ENCODE results near the gene DTHD1.

The DTHD1 gene

GRCh38 chr4:36374836-36375511 lies 93.6 kb downstream of the DTHD1 start:
- no peak overlapping the region for H3K4me3 ChIP-seq (ENCODE audit: low read length)
- no peak for TF ChIP-seq ZNF274 (IDR thresholded peaks at IDR 0.05; ENCODE audit: low read depth, low read length)

GRCh38 chr4:36385951-36386571 lies 104.6 kb downstream of the DTHD1 start:
- H3K4me3 ChIP-seq (ENCODE audit: low read length): peak overlapping the region; percentile 35; the same call in 1 of the 2 replicates
- no peak for TF ChIP-seq ZNF274 (IDR thresholded peaks at IDR 0.05; ENCODE audit: low read depth, low read length)

DNA sequence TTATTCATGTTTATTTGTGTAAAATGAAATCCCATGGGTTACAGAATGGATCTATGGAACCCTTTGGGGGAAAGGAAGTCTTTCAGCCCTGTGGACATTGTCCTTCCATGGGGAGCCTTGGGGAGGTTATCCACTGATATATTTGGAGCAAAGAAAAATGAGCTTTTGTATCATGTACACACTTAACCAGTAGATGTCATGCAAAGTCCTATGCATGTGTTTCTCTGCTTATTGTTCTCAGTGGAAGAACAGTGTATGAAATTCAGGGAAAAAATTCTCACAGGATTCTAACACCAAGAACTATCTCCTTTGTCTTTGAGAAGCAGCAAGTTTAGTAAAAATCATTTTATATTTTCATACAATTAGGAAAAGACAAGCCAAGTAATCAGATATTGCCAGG lies 105.3 kb downstream of the DTHD1 start:
- no peak overlapping the region for H3K4me3 ChIP-seq (ENCODE audit: low read length)
- no peak for TF ChIP-seq ZNF274 (IDR thresholded peaks at IDR 0.05; ENCODE audit: low read depth, low read length)

- no peak overlapping the region for H3K4me3 ChIP-seq (ENCODE audit: low read length)
- no peak for TF ChIP-seq ZNF274 (IDR thresholded peaks at IDR 0.05; ENCODE audit: low read depth, low read length)
Observed at GRCh38 chr4:36388710-36389109, 107.3 kb downstream of the DTHD1 start.

GRCh38 chr4:36391411-36391810 lies 110.0 kb downstream of the DTHD1 start:
- no peak for TF ChIP-seq ZNF274 (IDR thresholded peaks at IDR 0.05; ENCODE audit: low read depth, low read length)
- no peak overlapping the region for H3K4me3 ChIP-seq (ENCODE audit: low read length)

DNA sequence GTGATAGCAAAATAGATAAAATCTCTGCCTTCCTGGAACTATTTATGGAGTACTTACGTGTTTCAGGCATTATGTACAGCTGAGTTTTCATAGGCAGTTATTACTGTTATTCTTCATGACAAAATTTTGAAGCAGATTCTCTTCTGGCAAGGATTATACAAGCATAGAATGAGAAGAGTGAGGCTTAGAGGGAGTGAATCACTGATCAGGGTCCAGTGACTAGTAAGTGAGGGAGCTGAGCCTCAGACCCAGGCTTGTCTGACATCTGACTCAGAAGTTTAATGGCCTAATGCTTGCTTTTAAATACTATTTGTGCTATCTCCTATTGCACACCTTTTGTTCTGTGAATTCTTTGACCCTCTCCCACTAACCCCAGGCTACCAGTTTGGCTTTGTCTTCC lies 110.6 kb downstream of the DTHD1 start:
- no peak for TF ChIP-seq ZNF274 (IDR thresholded peaks at IDR 0.05; ENCODE audit: low read depth, low read length)
- no peak overlapping the region for H3K4me3 ChIP-seq (ENCODE audit: low read length)

DNA sequence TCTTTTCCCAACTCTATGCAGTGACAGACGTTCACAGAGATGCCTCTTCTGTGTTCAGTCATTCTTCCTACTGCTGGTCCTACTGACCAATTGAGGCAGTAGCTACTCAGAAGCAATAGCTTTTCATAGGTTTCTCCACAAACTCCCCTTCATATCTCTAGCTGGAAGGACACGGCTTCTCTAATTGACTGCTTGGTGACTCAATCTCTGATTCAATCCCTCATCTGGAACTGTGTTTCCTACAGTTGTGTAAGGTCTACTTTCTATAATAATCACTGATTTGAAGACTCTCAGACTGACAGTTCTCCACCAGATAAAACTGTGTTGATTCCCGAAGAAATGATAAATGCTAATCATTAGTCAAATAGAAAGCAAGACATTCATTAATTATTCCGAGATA lies 111.5 kb downstream of the DTHD1 start:
- no peak for TF ChIP-seq ZNF274 (IDR thresholded peaks at IDR 0.05; ENCODE audit: low read depth, low read length)
- no peak overlapping the region for H3K4me3 ChIP-seq (ENCODE audit: low read length)

Measured in GM08714 (cell line).